HG03196 (cell line): ENCODE data around the gene ZNF32.

Experiments
- ATAC-seq: cut with Tn5 transposase; IDR thresholded peaks from one replicate; pipeline ENCODE4 v1.9.1; 2021; ENCODE audit not compliant: unreplicated experiment

ZNF32 gene, protein sequence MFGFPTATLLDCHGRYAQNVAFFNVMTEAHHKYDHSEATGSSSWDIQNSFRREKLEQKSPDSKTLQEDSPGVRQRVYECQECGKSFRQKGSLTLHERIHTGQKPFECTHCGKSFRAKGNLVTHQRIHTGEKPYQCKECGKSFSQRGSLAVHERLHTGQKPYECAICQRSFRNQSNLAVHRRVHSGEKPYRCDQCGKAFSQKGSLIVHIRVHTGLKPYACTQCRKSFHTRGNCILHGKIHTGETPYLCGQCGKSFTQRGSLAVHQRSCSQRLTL

DNA sequence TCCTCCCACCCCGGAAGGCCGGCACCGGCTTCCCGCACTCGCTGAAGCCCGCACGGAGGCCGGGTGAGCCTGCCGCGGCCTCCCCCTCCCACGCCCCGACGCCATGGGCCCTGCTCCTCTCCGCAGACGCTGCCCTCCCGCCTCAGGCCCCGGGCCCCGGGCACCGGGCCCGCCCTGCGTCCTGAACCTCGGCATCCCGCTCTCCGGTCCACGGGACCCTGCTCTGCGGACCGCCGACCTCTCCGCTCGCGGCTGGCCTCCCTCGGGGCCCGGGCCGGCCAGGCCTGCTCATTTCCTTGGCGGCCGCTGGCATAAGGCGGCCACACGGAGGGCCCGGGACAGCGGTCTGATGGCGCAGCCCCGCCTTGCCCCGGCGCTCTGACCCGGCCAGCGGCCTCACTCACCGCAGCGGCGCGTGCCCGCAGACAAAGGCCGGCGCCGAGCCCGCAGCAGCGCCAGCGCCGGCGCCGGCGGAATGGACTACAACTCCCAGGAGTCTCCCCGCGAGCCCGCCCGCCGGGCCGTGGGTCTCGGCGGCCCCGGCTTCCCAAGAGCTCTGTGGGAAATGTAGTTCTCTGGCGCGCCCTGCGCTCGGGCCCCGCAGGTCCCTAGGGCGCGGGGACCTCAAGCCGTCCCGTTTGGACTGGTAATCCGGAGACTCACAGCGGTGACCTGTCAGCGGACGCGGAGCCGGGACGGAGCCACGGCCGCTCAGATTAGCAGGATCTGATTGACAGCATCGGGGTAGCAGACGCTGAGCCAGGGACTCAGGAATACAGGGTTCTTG, at the start of gene ZNF32:
Gene ZNF32, minus strand, starts transcription at position 484 of the 787 bp plus-strand sequence. CDS start 2,748 bp downstream, outside the sequence.
- peak; percentile 100 for ATAC-seq

DNA sequence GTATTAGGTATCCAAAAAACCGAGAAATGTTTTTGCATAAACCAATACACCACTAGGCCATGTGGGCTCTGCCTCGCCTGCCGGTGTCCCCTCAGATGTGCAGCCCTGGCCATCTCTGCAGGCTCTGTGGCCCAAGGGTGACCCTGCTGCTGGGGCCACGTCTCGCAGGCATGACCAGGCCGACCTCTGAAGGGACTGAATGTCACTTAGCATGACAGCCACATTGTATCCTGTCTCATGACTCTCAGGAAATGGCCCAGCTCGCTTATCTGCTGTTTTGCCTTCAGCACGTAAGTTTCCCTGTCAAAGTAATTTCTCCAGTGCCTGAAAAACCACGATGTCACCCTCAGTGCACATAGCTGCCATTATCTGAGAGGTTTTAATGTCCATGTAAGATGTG, 49.5 kb upstream of the ZNF32 start:
- no peak for ATAC-seq

DNA sequence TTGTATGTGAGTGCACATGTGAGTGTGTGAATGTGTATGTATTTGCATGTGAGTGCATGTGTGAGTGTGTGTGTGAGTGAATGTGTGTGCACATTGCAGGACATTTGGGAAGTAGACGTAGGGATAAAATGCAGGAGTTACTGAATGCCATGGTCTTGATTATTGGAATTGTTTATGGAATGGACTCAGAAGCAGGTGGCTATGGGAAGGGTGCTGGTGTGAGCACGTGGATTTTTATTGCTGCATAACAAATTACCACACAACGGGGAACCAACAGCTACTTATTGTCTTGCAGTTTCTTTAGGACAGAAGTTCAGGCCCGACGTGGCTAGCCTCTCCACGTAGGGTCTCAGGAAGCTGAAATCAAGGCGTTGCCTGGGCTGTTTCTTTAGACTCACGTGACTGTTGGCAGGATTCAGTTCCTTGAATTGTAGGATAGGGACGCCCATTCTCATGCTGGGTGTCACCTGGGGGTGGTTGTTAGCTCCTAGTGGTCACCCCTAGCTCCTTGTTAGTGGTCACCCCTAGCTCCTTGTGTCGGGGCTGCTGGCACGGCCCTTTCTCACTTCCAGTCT, 48.3 kb upstream of the ZNF32 start:
- ATAC-seq = no peak

DNA sequence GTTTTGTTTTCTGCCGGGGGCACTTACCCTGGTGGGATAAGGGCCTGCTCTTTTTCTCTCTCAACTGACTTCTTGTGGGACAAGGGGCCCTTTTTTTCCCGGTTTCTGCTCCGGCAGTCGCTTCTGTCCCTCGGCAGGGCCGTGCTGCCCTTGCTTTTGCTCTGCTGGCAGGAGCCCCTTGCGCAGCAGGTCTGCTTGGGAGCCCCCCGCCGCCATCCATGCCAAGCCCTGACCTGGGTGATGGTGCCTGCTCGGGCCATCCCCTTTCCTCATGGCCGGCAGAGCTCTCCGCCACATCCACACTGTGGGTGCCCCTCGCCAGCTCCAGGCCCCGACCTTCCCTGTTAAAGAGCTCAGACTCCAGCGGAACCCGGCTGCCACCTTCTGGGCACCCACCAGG, 47.0 kb upstream of the ZNF32 start:
- ATAC-seq = no peak

DNA sequence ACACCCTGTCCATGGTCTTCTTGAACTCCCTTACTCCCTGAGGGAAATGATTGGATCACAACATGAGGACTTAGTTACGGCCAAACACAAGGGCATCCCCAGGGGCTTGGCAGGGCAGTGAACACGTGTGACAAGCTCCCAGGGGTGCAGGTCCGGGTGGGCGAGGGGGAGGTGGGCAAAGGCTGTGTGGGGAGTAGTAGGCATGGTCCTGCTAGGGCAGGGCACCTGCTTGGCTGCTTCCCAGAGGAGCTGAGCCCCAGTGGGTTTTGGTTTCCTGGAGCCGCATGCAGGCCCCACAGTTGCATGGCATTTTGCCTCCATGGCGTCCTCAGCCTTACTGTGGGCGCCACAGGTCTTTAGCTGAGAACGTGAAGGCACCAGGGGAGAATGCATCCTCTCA, 46.6 kb upstream of the ZNF32 start:
- no peak for ATAC-seq

DNA sequence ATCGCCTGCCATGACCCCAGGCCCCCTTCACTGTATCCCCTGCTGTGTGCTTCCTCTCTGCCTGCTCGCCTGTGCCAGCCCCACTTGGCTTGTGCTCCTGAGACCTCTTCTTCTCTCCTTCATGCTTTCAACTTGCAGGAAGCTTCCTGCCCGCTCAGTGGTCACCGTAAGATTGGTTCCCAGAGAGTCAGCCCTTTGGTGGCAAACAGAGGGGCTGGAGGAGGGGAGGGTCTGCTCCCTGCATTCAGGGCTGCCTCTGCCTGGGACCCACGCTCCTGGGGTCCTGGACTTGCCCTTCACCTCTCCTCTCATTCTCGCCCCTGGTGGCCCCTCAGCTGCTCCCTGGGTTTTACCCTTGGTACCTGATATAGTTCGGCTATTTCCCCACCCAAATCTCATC, 45.8 kb upstream of the ZNF32 start:
- ATAC-seq = no peak

DNA sequence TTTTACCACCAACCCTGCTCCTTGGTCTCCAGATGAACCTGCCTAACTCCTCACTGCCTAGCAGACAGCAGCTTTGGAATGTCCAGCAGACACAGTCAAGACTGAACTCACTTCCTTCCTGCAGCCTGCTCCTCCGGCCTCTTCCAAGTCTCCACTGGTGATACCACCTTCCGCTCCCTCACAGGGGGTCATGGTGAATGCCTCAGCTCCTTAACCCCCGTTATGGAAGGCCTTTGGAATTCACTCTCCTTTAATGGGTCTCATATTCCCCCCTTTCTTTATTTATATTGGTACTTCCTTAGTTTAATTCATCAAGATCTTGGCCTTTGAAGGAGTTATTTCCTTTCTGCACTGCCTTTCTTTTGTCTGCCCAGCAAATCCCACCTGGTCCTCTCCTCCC, 44.9 kb upstream of the ZNF32 start:
- no peak for ATAC-seq

DNA sequence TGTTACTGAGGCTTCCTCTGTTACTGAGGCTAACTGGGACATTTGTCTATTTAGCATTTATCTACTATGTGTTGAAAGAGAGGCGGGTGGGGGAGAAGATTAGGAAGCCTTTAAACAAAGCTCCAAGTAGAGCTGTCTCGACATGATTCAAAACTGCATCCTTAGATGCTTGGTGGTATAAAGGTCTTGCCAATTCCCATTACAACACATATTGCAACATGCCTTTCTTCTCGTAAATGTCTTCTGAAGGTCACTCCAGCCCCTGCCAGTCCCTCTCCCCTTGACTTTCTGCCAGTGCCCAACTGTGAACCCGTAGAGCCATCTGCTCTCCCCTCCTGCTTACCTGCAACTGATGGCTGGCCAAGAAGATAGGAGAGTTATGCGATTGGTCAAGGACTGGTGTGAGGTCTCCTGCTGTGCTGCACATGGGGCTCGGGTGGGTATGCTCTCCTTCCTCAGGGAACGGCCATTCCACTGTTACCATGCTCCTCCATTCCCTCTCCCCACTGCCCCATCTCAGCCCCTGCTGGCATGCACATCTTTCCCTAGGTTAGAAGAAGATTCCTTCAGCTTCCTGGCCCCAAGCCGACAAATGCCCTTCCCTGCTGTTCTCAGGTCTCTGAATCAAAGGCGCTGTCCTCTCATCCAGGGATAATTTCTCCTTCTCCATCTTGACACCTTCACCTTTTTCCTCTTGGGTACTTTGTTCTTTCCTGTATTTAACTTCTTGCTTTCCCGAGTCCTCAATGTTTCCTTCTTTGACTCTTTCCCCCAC, 43.6 kb upstream of the ZNF32 start:
- no peak for ATAC-seq

DNA sequence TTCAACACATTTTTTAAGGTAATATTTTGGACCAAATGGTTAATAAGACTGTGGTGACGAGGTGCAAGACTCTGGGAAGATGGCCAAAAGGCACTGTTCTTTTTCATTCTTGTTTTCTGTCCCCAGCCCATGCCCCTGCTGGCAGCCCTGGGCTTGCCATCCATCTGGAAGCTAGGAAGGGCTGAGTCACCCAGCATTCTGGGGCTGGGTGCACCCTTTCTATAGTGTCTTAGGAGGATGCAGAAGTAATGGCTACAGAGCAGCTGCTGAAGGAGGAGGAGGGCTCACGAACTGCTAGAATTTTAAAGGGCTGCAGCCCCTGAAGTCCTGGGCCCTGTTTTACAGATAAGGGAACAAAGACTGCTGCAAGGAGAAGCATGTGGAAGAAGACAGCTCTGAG, 42.8 kb upstream of the ZNF32 start:
- no peak for ATAC-seq

DNA sequence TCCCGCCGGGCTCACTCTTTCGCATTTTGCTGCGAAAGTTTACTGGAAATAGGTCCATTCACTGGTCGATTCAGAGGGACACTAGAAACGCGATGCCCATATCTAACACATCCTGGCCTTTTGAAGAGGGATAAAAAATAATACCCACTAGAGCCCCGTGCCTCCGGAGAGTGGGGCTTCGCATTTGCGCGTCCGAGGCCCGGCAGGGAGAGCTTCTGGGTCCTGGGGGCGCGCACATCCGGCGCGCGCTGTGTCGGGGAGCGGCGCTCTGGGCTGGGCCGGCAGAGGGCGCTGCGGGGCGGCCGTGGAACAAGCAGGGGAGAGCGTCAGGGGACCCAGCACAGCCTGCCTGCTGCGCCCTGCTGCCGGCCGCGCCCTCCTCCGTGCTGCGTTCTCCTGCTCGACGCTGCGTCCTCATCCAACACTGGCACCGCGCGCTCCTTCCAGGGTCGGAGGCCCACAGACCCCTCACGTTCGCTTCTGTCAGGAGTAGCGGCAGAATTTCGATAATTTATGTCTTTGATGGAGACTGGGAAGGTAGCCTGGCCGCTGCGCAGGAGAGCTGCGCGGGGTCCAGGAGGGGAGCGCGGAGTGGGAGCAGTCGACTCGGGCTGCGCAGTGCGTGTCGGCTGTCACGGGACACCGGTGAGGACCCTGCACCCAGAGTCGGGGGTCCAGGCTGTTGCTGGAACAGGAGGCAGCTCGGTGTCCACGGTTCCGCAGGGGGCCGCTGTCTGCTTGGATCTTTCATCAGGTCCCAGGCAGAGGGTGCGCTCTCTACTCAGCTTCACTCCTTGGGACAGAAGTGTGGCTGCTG, 41.5 kb upstream of the ZNF32 start:
- peak; percentile 94 for ATAC-seq

DNA sequence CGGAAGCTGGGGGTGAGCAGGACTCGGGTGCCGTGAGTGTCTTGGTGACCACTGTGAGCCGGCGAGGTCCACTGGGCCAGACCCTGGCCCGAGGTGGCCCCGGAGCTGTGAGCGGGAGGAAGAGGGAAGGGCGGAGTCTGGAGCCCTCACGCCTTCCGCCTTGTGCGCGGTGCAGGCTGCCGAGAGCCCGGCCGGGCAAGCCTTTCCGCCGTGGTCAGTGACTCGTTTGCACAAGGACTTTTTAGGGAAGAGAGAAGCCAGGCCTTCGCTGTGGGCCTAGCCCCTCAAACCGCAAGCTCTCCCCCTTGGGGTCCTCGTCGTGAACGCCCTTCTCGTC, 40.9 kb upstream of the ZNF32 start:
- ATAC-seq = peak; percentile 25

DNA sequence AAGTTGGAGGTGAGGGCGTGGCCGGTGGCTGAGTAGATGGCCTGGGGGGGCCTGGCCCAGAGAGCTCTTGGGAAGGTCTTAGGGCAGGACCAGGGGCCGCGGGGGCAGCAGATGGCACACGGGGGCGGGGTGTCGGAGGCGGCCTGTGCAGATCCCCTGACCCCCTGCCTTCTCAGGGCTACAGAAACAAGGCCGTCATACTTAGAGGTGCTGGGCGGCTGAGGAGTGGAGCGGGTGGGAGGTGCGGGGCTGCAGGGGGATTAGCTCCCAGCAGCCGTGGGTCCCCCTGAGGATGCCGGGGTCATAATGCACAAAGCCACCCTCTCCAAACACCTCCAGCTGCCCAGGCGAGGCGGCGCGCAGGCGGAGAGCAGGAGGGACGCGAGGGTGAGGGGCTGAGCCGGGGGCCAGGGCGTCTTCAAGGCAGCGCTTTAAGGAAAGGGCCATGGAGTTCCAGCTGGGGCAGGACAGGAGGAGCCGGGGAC, 40.4 kb upstream of the ZNF32 start:
- no peak for ATAC-seq

DNA sequence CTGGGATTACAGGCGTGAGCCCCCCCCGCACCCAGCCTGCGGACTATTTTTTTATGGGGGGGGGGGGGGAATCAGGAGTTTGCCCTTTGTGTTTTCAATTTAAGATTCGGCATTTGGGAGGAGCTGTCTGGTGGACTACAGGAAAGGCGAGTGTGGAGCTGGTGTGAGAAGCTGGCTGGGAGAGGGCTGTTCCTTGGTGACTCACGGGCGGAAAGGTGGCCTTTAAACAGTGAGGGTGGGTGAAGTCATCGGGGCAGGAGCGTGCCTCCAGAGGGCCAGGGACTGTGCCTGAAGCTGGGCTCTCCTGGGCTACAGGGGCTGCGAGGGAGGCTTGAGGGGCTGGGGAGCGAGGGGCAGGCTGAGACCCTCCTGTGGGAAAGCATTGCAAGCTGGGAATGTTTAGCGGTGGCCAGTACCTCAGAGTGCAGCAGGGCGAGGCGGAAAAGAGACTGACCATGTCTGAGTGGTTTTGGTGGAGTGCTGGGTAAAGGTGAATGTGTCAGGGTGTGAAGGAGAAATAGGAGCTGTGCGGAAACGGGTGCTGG, 39.7 kb upstream of the ZNF32 start:
- ATAC-seq = no peak

DNA sequence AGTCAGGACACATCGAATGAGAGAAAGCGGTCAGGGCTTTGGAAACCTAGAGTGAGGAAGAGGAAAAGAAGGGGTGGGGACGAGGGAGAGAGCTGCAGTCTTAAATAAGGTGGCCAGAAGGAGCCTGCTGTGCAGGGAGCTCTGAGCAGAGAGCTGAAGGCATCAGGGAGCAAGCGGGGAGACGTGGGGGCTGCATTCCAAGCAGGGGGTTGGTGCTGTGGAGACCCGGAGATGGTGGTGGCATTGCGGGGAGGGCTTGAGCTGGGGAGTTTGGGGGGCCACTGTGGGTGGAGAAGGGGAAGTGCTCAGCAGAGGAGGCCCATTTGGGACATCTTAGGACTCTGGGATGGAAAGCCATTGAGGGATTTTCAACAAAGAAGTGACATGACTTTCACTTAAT, 38.7 kb upstream of the ZNF32 start:
- ATAC-seq = no peak

DNA sequence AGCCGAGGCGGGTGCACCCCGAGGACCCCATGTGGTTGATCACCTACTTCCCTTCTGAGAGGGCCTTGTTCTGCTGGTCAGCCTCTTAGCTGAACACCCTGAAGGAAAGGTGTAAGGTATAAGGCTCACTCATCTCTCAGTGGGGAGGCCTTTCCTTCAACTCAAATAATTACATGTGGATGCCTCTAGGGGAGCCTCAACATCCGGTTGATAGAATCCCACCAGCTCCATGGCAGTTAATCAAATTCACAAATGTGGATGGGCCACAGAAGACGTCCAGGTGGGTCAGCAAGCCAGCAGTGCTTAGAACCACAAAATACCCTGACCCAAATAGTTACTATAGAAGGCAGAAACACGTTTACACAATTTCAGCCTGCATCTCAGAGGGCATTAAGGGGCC, 37.7 kb upstream of the ZNF32 start:
- ATAC-seq = no peak

DNA sequence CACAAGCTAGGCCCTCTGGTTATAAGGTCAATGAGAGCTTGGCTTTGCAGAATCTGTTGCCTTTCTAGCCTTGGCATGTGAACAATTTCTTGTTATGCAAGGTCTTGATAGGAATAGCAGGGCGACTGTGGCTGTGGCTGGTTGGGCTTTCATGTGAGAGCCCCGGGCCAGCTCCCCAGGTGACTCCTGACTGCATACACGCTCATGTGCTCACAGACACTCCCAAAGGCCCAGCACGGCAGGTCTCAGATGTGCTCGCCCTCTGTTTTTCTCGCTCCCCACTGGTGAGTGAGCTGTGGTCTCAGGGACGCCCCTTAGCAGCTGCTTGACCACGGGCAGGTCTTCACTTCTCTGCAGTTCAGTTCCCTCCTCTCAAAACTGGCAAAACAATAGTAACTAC, 37.1 kb upstream of the ZNF32 start:
- ATAC-seq = no peak

DNA sequence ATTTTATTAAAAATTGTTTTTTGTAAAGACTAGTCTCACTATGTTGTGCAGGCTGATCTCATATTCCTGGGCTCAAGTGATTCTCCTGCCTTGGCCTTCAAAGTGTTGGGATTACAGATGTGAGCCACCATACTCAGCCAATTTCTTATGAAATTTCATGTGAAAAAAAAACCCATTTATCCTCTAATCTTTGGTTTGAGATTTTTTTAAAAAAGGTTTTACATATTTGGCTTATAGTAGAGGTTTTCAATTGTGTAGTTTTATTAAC, 35.5 kb upstream of the ZNF32 start:
- ATAC-seq = no peak

DNA sequence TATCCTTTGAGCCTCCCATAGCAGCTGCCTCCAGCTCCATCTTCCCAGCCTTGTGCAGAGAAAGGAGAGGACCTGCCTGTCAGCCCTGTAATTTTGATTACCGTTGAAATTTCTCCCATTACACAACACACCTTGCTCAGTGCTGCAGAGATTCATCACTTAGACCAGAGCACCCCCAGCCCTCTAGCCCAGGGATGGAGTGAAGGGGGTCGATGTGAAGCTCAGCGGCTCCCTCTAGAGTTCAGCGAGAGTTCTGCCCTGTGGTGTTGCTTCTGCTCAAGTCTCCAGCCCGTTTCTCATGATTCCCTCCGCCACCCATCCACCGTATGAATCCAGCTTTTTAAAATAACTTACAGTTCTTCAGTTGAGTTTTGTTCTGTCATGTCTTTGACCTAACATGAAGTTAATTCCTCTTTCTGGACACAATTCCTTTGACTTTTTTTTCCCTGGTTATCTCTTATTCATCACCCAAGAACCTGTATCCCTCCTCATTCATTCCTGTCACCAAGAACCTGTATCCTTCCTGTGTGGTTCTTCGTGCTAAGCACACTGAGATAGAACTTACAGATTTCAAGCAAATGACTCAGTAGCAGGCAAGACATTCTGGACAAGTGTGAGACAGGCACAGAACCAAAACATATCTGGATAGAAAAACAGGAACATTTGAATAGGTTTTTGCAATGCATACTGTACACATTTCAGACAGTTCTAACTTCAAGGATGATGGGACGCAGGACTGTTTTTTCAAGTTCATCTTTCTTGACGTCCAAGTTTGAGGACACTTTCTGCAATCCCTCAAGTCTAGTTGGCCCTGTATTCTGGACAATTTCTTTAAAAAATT, 35.0 kb upstream of the ZNF32 start:
- ATAC-seq = no peak

DNA sequence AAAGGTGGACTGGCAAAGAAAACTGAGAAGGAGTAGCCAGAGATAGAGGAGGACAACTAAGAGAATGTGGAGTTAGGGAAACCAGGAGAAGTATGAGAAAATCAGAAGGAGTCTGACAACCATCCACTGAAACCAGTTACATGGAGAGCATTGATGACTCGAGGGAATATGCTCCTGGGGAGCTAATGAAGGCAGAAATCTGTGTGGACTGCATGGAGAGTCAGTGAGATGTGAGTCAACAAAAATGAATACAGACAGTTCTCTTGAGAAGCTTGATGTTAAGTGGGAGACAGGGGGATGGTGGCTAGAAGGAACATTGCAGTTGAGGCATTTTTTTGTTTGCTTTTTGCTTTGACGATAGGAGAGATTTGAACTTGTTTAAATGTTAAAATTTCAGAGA, 34.3 kb upstream of the ZNF32 start:
- no peak for ATAC-seq

DNA sequence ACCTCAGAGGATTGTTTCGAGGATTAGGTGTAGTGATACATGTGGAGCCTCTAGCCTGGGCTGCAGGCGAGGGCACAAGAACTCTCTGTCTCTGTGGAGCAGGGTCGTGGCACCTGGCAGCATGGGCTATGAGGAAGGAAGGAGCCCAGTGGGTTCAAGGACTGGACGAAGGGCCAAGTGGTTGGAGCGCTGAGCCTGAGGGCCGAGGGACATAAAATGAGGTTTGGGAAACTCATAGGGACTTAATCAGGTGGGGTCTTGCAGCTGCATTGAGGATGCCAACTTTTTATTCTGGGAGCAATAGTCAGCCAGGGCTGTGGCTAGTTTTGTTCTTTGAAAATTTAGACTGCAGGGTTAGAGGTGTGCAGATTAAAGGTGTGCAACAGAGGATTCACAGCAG, 33.0 kb upstream of the ZNF32 start:
- ATAC-seq = no peak
